DND-41 (cell line): ENCODE data around the gene UCK2.

ENCODE experiments used
- EZH2 ChIP-seq: IDR thresholded peaks from 3 replicates; pipeline ENCODE4 v1.6.1; 2012; ENCODE audit warnings: borderline replicate concordance, low read depth, mild to moderate bottlenecking, moderate library complexity, low read length, inconsistent platforms; ENCODE audit not compliant: severe bottlenecking
- TF ChIP-seq, protein P1 (sequence below): IDR thresholded peaks from 2 replicates; pipeline ENCODE4 v1.5.1; 2012; ENCODE audit warnings: borderline replicate concordance, low read length, moderate library complexity, mild to moderate bottlenecking; ENCODE audit not compliant: poor library complexity, severe bottlenecking; ENCODE audit errors: extremely low read depth

DNA sequence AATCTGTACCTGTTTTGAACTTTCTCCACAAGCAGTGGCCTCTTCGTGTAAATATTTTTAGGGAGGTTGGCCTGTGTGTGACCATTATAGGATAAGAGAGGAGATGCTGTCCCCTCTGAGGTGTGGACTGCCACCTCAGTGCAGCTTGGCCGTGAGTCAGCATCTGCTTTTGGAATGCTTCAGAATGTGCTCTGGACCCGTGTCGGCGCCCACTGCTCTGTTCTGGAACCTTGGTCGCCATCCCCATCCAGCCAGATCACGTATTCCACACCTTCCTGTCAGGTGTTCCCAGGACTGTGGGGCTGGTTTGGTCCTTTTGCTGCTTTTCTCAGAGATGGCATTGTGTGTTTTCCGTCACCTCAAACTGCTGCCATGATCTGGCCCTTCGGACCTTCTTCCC lies 5.5 kb downstream of the UCK2 start:
- TF ChIP-seq, protein P1, sequence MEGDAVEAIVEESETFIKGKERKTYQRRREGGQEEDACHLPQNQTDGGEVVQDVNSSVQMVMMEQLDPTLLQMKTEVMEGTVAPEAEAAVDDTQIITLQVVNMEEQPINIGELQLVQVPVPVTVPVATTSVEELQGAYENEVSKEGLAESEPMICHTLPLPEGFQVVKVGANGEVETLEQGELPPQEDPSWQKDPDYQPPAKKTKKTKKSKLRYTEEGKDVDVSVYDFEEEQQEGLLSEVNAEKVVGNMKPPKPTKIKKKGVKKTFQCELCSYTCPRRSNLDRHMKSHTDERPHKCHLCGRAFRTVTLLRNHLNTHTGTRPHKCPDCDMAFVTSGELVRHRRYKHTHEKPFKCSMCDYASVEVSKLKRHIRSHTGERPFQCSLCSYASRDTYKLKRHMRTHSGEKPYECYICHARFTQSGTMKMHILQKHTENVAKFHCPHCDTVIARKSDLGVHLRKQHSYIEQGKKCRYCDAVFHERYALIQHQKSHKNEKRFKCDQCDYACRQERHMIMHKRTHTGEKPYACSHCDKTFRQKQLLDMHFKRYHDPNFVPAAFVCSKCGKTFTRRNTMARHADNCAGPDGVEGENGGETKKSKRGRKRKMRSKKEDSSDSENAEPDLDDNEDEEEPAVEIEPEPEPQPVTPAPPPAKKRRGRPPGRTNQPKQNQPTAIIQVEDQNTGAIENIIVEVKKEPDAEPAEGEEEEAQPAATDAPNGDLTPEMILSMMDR: no peak
- TF ChIP-seq EZH2: no peak
